Fibroblast of lung (primary cell): ENCODE measurements around the gene USH1C.

Experiments
- EZH2 ChIP-seq: IDR thresholded peaks from 2 replicates; pipeline ENCODE4 v1.5.1; 2012; ENCODE audit warnings: low read length, control low read depth, mild to moderate bottlenecking; ENCODE audit errors: missing control alignments
- TF ChIP-seq, protein P1 (sequence below), 2 donors: IDR thresholded peaks in 1 of 2; conservative IDR thresholded peaks in 1 of 2; 1 replicate in 1 of 2; 2 replicates in 1 of 2; pipeline ENCODE4 v1.5.1; 2011 to 2012; ENCODE audit warnings: low read length in 2 of 2, control low read depth in 1 of 2, inconsistent platforms in 1 of 2, low read depth in 1 of 2, mild to moderate bottlenecking in 1 of 2

DNA sequence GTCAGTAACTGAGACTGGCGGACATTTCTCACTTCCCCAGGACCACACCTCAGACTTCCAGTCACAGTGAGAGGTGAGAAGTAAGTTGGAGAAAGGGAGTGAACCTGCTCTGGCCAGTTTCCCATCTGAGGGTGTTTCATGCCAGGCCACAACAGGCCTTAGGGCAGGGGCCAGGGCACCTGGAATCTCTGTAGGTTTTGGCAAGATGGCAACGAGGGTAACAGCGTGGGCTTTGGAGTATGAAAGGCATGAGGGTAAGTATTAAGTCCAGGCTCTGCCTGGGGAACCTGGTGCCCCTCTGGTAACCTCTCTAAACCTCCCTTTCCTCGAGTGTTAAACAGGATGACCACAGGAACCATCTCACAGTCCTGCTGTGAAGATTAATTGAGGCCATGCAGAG lies 39.1 kb downstream of the USH1C start:
- no peak for TF ChIP-seq EZH2
- TF ChIP-seq, protein P1, sequence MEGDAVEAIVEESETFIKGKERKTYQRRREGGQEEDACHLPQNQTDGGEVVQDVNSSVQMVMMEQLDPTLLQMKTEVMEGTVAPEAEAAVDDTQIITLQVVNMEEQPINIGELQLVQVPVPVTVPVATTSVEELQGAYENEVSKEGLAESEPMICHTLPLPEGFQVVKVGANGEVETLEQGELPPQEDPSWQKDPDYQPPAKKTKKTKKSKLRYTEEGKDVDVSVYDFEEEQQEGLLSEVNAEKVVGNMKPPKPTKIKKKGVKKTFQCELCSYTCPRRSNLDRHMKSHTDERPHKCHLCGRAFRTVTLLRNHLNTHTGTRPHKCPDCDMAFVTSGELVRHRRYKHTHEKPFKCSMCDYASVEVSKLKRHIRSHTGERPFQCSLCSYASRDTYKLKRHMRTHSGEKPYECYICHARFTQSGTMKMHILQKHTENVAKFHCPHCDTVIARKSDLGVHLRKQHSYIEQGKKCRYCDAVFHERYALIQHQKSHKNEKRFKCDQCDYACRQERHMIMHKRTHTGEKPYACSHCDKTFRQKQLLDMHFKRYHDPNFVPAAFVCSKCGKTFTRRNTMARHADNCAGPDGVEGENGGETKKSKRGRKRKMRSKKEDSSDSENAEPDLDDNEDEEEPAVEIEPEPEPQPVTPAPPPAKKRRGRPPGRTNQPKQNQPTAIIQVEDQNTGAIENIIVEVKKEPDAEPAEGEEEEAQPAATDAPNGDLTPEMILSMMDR (conservative IDR thresholded peaks at IDR 0.05 in 1 of 2, IDR thresholded peaks at IDR 0.05 in 1 of 2; ENCODE audit: low read depth in 1 of 2, low read length in 2 of 2), result no peak
